GM20431 (cell line): ENCODE measurements around the gene NXT1.

Experiments
- in situ Hi-C: fragments of 300-500 bp; cut with MseI, MboI; formaldehyde crosslinking; loops from one replicate; pipeline ENCODE4 v1.15.0; 2020; ENCODE audit warnings: low sequenced_read_pairs; ENCODE audit not compliant: unreplicated experiment

NXT1 gene

DNA sequence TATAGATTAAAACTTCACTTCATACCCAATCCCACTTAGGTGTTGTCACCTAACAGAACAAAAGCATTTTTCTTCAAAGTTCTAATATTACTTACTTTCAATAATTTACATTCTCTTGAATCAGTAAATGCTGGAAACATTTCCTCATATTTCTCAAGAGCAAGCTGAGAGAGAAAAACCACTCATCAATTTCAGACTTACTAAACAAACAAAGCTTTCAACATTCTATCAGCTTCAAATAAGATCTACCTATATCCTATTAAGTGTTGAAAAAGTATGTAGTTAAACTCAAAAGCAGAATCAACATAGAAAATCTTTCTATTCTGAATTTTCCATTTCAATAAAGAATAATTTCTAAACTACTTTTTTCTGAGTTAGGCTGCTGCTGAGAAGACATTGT lies 29.2 kb downstream of the NXT1 start:
- in situ Hi-C loops: no loop called here

- in situ Hi-C loops: no loop called here
These were observed 31.3 kb downstream of the NXT1 start for GRCh38 chr20:23381876-23382275.

- in situ Hi-C loops: no loop called here
These were observed 35.9 kb downstream of the NXT1 start for GRCh38 chr20:23386304-23387117.

DNA sequence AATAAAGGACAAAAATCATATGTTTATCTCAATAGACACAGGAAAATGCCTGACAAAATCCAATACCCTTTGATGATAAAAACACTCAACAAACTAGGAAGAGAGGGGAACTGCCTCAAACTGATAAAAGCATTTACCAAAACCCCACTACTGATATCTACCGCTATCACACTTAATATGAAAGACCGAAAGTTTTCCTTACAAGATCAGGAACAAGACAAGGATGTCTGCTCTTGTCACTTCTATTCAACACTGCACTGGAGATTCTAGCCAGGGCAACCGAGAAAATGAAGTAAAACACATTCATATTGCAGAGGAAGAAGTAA lies 36.5 kb downstream of the NXT1 start:
- in situ Hi-C loops: no loop called here

DNA sequence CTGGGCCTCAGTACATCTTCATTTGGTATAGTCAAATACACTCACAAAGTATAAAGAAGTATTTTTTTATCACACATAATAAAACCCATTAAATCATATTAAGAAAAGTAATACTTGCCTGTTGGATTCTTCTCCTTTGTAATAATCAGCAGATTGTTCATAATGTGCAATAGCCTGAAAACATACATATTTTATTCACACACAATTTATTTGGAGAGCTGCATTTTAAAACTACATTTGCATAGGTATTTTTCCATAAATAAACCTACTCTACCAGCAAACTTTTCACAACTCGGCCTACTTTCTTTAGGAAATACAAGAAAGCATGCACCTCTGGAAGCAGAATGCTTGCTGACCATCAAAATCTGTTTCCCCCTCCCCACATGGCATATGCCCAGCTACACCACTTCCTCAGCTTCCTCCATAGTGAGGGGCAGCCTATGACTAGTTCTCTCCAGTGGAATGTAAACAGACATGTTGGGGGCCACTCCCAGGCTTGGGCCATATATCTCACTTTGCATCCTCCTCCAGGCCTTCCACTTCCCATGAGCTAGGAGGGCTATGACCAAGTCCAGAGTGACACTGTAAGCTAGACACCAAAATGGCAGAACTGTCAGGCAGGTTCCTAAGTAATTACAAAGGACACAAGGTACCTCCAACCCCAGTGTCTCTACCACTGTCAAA lies 39.6 kb downstream of the NXT1 start:
- in situ Hi-C loops: no loop called here

DNA sequence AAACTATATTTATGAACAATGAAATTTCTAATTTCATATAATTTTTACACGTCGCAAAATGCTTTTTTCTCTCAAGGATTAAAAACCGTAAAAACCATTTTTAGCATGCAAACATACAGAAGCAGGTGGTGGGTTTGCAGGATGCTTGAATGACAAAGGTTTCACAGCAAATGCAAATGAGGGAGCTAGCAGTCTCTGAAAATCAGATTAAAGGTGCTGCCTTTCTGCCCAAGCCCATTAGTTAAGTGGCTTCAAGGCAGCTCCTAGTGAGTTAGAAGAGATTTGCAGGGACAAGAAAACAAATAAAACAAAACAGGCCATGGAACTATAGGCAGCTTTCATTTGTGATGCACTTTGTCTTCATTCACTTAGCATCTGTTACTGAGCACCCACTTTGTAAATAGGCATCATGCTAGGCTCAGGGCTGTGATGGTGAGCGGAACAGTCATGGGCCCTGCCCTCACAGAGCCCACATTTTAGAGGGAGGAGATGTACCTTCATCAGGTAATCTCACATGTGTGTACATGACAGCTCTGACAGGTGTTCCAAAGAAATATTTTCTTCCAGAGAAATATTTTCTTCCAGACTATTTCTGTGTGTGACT lies 41.2 kb downstream of the NXT1 start:
- in situ Hi-C loops: no loop called here

- in situ Hi-C loops: no loop called here
These were observed 43.6 kb downstream of the NXT1 start for GRCh38 chr20:23393996-23394775.

- in situ Hi-C loops: no loop called here
These were observed 46.5 kb downstream of the NXT1 start for GRCh38 chr20:23396950-23397627.

GRCh38 chr20:23397961-23398360 lies 47.4 kb downstream of the NXT1 start:
- in situ Hi-C loops: no loop called here

- in situ Hi-C loops: no loop called here
These were observed 49.1 kb downstream of the NXT1 start for GRCh38 chr20:23399568-23400241.

DNA sequence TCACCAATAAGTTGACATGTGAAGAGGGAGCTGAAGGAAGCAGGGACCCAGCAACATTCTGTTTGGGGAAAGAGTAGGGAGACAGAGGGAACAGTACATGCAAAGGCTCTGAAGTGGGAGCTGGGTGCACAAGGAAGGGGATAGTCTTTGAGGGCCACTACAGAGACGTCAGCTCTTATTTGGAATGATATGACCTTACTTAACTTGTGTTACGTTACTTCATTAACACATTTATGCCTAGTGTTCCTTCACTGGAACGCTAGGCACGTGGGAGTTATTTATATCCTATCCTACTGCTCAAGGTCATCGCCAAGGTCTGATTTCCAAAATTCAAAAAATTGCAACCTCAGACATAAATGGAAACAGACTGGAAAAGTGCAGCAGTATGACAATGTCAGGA lies 50.5 kb downstream of the NXT1 start:
- in situ Hi-C loops: no loop called here

GRCh38 chr20:23403751-23404150 lies 53.2 kb downstream of the NXT1 start:
- in situ Hi-C loops: no loop called here

DNA sequence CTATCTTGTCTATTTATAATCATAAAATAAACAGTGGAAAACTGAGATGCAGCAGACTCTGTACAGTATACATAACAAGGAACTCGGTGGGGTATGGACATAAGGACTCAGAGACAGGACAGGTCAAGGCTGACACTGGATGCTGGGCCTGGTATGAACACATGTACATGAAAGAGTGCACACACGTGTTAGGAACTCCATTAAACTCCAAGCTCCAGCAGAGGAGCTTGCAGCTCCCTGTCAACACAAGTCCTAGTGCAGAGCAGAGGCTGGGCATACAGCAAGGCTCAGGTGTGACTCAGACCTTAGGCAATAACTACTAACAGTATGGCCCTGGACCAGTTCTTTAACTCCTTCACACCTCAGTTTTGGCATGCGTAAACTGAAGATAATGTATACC lies 53.6 kb downstream of the NXT1 start:
- in situ Hi-C loops: no loop called here
